MM.1S (cell line): Measurements from ENCODE around the gene RBMS3.

Experiments
- DNase-seq: peaks from one replicate; pipeline ENCODE4 v3.0.0-alpha.2; 2015
- H2AFZ ChIP-seq: fragments of 300-600 bp; sonication (generic); 2 replicates; pipeline ENCODE4 v1.6.0; 2016; ENCODE audit warnings: antibody characterized with exemption, low read length
- H3F3A ChIP-seq: fragments of 300-600 bp; sonication (generic); 2 replicates; pipeline ENCODE4 v1.6.1; 2016; ENCODE audit warnings: mild to moderate bottlenecking, antibody characterized with exemption, low read length, moderate library complexity, mixed read lengths; ENCODE audit not compliant: insufficient read depth
- H3K27ac ChIP-seq: fragments of 300-600 bp; sonication (generic); 2 replicates; pipeline ENCODE4 v1.5.1; 2016; ENCODE audit warnings: mild to moderate bottlenecking, low read length
- H3K27me3 ChIP-seq: fragments of 300-600 bp; sonication (generic); replicated peaks from 2 replicates; pipeline ENCODE4 v1.6.0; 2016; ENCODE audit warnings: low read length; ENCODE audit not compliant: insufficient read depth
- H3K36me3 ChIP-seq: fragments of 300-600 bp; sonication (generic); replicated peaks from 2 replicates; pipeline ENCODE4 v1.6.1; 2016; ENCODE audit warnings: mild to moderate bottlenecking, low read length, mixed read lengths; ENCODE audit not compliant: insufficient read depth
- H3K4me1 ChIP-seq: fragments of 300-600 bp; sonication (generic); 2 replicates; pipeline ENCODE4 v1.6.1; 2016; ENCODE audit warnings: low read length, mixed read lengths
- H3K4me2 ChIP-seq: fragments of 300-600 bp; sonication (generic); 2 replicates; pipeline ENCODE4 v1.6.0; 2016; ENCODE audit warnings: low read depth, low read length
- H3K4me3 ChIP-seq: fragments of 300-600 bp; sonication (generic); 2 replicates; pipeline ENCODE4 v1.5.1; 2016; ENCODE audit warnings: low read length, mixed read lengths
- H3K79me2 ChIP-seq: fragments of 300-600 bp; sonication (generic); 2 replicates; pipeline ENCODE4 v1.6.1; 2016; ENCODE audit warnings: mixed run types, low read length, mixed read lengths
- H3K9ac ChIP-seq: fragments of 300-600 bp; sonication (generic); 2 replicates; pipeline ENCODE4 v1.6.1; 2016; ENCODE audit warnings: low read length, mixed read lengths
- H3K9me2 ChIP-seq: fragments of 300-600 bp; sonication (generic); replicated peaks from 2 replicates; pipeline ENCODE4 v1.6.1; 2016; ENCODE audit warnings: mild to moderate bottlenecking, low read length, mixed read lengths; ENCODE audit not compliant: insufficient read depth
- H3K9me3 ChIP-seq: fragments of 300-600 bp; sonication (generic); replicated peaks from 2 replicates; pipeline ENCODE4 v1.6.1; 2016; ENCODE audit warnings: mild to moderate bottlenecking, low read length, mixed read lengths; ENCODE audit not compliant: insufficient read depth
- H4K20me1 ChIP-seq: fragments of 300-600 bp; sonication (generic); 2 replicates; pipeline ENCODE4 v1.6.1; 2016; ENCODE audit warnings: mild to moderate bottlenecking, low read length, moderate library complexity, mixed read lengths; ENCODE audit not compliant: insufficient read depth
- CTCF ChIP-seq: fragments of 300-600 bp; sonication (generic); IDR thresholded peaks from 2 replicates; pipeline ENCODE4 v1.5.1; 2016; ENCODE audit warnings: antibody characterized with exemption, low read length, mixed read lengths
- EZH2 ChIP-seq: fragments of 300-600 bp; sonication (generic); optimal IDR thresholded peaks from 2 replicates; pipeline ENCODE3; 2017; ENCODE audit warnings: low read depth, mild to moderate bottlenecking, antibody characterized with exemption, low read length, mixed read lengths
- EZH2phosphoT487 ChIP-seq: fragments of 300-600 bp; sonication (generic); IDR thresholded peaks from 2 replicates; pipeline ENCODE4 v1.6.1; 2018; ENCODE audit warnings: antibody characterized with exemption, low read length

Gene RBMS3

GRCh38 chr3:29978036-29978435 lies 697.2 kb downstream of the RBMS3 start:
- Histone ChIP-seq H3K27ac (no peak overlapping the region), H2AFZ (no peak overlapping the region)

GRCh38 chr3:29991198-29991597 lies 710.3 kb downstream of the RBMS3 start:
- Histone ChIP-seq H3K4me3 (no peak overlapping the region), H3K4me1 (no peaks in the 10 kb centered on the region), H3K9me3 (no peaks in the 10 kb centered on the region), H3F3A (no peaks in the 10 kb centered on the region), H3K27ac (no peak overlapping the region), H3K9me2 (no peaks in the 10 kb centered on the region), H3K4me2 (no peak overlapping the region), H3K9ac (no peak overlapping the region), H2AFZ (no peak overlapping the region), H3K36me3 (no peaks in the 10 kb centered on the region), H3K79me2 (no peaks in the 10 kb centered on the region), H4K20me1 (no peaks in the 10 kb centered on the region), H3K27me3 (no peaks in the 10 kb centered on the region)
- DNase-seq: no peak
- no peak for TF ChIP-seq EZH2phosphoT487
- TF ChIP-seq EZH2: no peak
- no peak for TF ChIP-seq CTCF

More at GRCh38 chr3:29978036-29978435, 697.2 kb downstream of the RBMS3 start:
- H3F3A ChIP-seq: no peaks in the 10 kb centered on the region
- no peaks in the 10 kb centered on the region for H3K4me1 ChIP-seq
- H3K9me3 ChIP-seq: no peaks in the 10 kb centered on the region
- H3K9me2 ChIP-seq: no peaks in the 10 kb centered on the region
- no peaks in the 10 kb centered on the region for H4K20me1 ChIP-seq
- no peak overlapping the region for H3K9ac ChIP-seq
- H3K27me3 ChIP-seq: no peaks in the 10 kb centered on the region
- DNase-seq: no peak
- H3K36me3 ChIP-seq: no peaks in the 10 kb centered on the region
- TF ChIP-seq CTCF (no peak), EZH2 (no peak), EZH2phosphoT487 (no peak)
- H3K4me2 ChIP-seq: no peak overlapping the region
- H3K4me3 ChIP-seq: no peak overlapping the region
- H3K79me2 ChIP-seq: no peaks in the 10 kb centered on the region

- H3K79me2 ChIP-seq: no peaks in the 10 kb centered on the region
Measured at GRCh38 chr3:30002797-30003196, 721.9 kb downstream of the RBMS3 start.

More at GRCh38 chr3:30002797-30003196, 721.9 kb downstream of the RBMS3 start:
- no peaks in the 10 kb centered on the region for H3K27me3 ChIP-seq
- TF ChIP-seq CTCF (no peak), EZH2 (no peak), EZH2phosphoT487 (no peak)
- H4K20me1 ChIP-seq: no peaks in the 10 kb centered on the region
- no peaks in the 10 kb centered on the region for H3K9me2 ChIP-seq
- no peak overlapping the region for H3K9ac ChIP-seq
- no peaks in the 10 kb centered on the region for H3F3A ChIP-seq
- no peaks in the 10 kb centered on the region for H3K36me3 ChIP-seq
- no peak overlapping the region for H2AFZ ChIP-seq
- 0 out of 2 replicates have a peak, but pooled peaks cover 6% of the 10 kb centered on the region for H3K4me1 ChIP-seq
- H3K4me2 ChIP-seq: no peak overlapping the region
- no peak overlapping the region for H3K27ac ChIP-seq
- no peaks in the 10 kb centered on the region for H3K9me3 ChIP-seq
- no peak for DNase-seq
- no peak overlapping the region for H3K4me3 ChIP-seq
